Keratinocyte (primary cell): ENCODE results near the gene KYNU.

Experiments
- CTCF ChIP-seq, 3 experiments: IDR thresholded peaks in 1 of 3; conservative IDR thresholded peaks in 1 of 3; optimal IDR thresholded peaks in 1 of 3; 2 replicates in 2 of 3; 3 replicates in 1 of 3; pipeline versions ENCODE3 to v1.5.1; 2011; ENCODE audit warnings: low read length in 3 of 3, mild to moderate bottlenecking in 3 of 3, moderate library complexity in 2 of 3, control low read depth in 1 of 3, inconsistent platforms in 1 of 3; ENCODE audit not compliant: insufficient read depth in 2 of 3; ENCODE audit errors: extremely low read depth in 1 of 3
- EZH2 ChIP-seq: IDR thresholded peaks from one replicate; pipeline ENCODE4 v1.6.1; 2012; ENCODE audit warnings: inconsistent platforms, mild to moderate bottlenecking, low read length, moderate library complexity

GRCh38 chr2:142933916-142934315 lies 56.5 kb downstream of the KYNU start:
- TF ChIP-seq CTCF (optimal IDR thresholded peaks at IDR 0.05 in 1 of 3, IDR thresholded peaks at IDR 0.05 in 1 of 3, conservative IDR thresholded peaks at IDR 0.05 in 1 of 3; ENCODE audit: extremely low read depth in 1 of 3, insufficient read depth in 2 of 3, low read length in 3 of 3) = no peak
- TF ChIP-seq EZH2 = no peak
